HG02938 (cell line): ENCODE measurements around the gene MYPN.

Experiments
- ATAC-seq: cut with Tn5 transposase; IDR thresholded peaks from one replicate; pipeline ENCODE4 v1.9.1; 2021; ENCODE audit warnings: mild to moderate bottlenecking, moderate library complexity; ENCODE audit not compliant: unreplicated experiment

Gene MYPN

GRCh38 chr10:68088740-68089139 is 20.5 kb upstream of the MYPN start:
- ATAC-seq = peak; percentile 78

- ATAC-seq = no peak
Measured at GRCh38 chr10:68090586-68090985, 18.7 kb upstream of the MYPN start.

- ATAC-seq = no peak
Measured at GRCh38 chr10:68092512-68092911, 16.8 kb upstream of the MYPN start.

GRCh38 chr10:68095153-68095552 is 14.1 kb upstream of the MYPN start:
- no peak for ATAC-seq

GRCh38 chr10:68096913-68097516 is 12.3 kb upstream of the MYPN start:
- no peak for ATAC-seq

- no peak for ATAC-seq
Measured at GRCh38 chr10:68099736-68100135, 9.6 kb upstream of the MYPN start.

GRCh38 chr10:68101066-68101465 is 8.2 kb upstream of the MYPN start:
- no peak for ATAC-seq

- no peak for ATAC-seq
Measured at GRCh38 chr10:68103261-68103878, 5.9 kb upstream of the MYPN start.

GRCh38 chr10:68103901-68104300 is 5.4 kb upstream of the MYPN start:
- no peak for ATAC-seq

- ATAC-seq = no peak
Measured at GRCh38 chr10:68105820-68106219, 3.5 kb upstream of the MYPN start.

GRCh38 chr10:68106656-68107055 is 2.6 kb upstream of the MYPN start:
- no peak for ATAC-seq

- no peak for ATAC-seq
Measured at GRCh38 chr10:68107651-68108050, 1.6 kb upstream of the MYPN start.

- no peak for ATAC-seq
Measured at GRCh38 chr10:68108051-68108450, 1.2 kb upstream of the MYPN start.

- ATAC-seq = no peak
Measured at GRCh38 chr10:68108653-68109052, 635 bp upstream of the MYPN start.

- no peak for ATAC-seq
Measured at GRCh38 chr10:68110027-68110426, 739 bp downstream of the MYPN start.

- no peak for ATAC-seq
Measured at GRCh38 chr10:68111584-68111983, 2.3 kb downstream of the MYPN start.

- ATAC-seq = no peak
Measured at GRCh38 chr10:68112837-68113236, 3.5 kb downstream of the MYPN start.

- ATAC-seq = no peak
Measured at GRCh38 chr10:68118657-68119056, 9.4 kb downstream of the MYPN start.

- ATAC-seq = no peak
Measured at GRCh38 chr10:68121020-68121743, 11.9 kb downstream of the MYPN start.

- ATAC-seq = no peak
Measured at GRCh38 chr10:68121852-68122251, 12.6 kb downstream of the MYPN start.

- no peak for ATAC-seq
Measured at GRCh38 chr10:68124718-68125117, 15.4 kb downstream of the MYPN start.

- no peak for ATAC-seq
Measured at GRCh38 chr10:68125772-68126171, 16.5 kb downstream of the MYPN start.
